GM12878 (cell line): ENCODE results near the gene RFPL1. TPM values are rescaled to one million over a fixed set of nuclear protein-coding genes. Genes with fewer than 3 reads are reported as not detected.

ENCODE experiments used
- BMI1 ChIP-seq: fragments of 450-650 bp; IDR thresholded peaks from 2 replicates; pipeline ENCODE4 v1.6.1; 2016; ENCODE audit warnings: mild to moderate bottlenecking, moderate library complexity, borderline replicate concordance
- CBX3 ChIP-seq: fragments of 200-600 bp; sonication (generic); IDR thresholded peaks from 2 replicates; pipeline ENCODE4 v1.6.1; 2016; ENCODE audit warnings: low read depth, borderline replicate concordance
- CEBPB ChIP-seq, 2 experiments: fragments of 150-350 bp in 1 of 2; IDR thresholded peaks; 2 replicates each; pipeline ENCODE4 v1.6.1; 2012 to 2014; ENCODE audit warnings: low read depth in 2 of 2, low read length in 2 of 2, borderline replicate concordance in 1 of 2, inconsistent platforms in 1 of 2
- CHD2 ChIP-seq: IDR thresholded peaks from 2 replicates; pipeline ENCODE4 v1.6.1; 2011; ENCODE audit warnings: low read depth, low read length, improper control_type of control experiment, borderline replicate concordance
- CHD4 ChIP-seq: fragments of 200-600 bp; sonication (generic); IDR thresholded peaks from 2 replicates; pipeline ENCODE4 v1.6.1; 2016; ENCODE audit warnings: mild to moderate bottlenecking
- DPF2 ChIP-seq: fragments of 450-650 bp; IDR thresholded peaks from 2 replicates; pipeline ENCODE4 v1.6.1; 2017; ENCODE audit warnings: mild to moderate bottlenecking
- EP300 ChIP-seq, 2 experiments: fragments of 150-350 bp in 1 of 2; IDR thresholded peaks; 2 replicates each; pipeline ENCODE4 v1.6.1; 2011 to 2012; ENCODE audit warnings: low read depth in 2 of 2, low read length in 2 of 2, borderline replicate concordance in 1 of 2, improper control_type of control experiment in 1 of 2, inconsistent platforms in 1 of 2; ENCODE audit not compliant: control insufficient read depth in 1 of 2
- FOXK2 ChIP-seq: fragments of 450-650 bp; IDR thresholded peaks from 2 replicates; pipeline ENCODE4 v1.6.1; 2017; ENCODE audit warnings: mild to moderate bottlenecking, moderate library complexity
- HCFC1 ChIP-seq: fragments of 150-350 bp; IDR thresholded peaks from 2 replicates; pipeline ENCODE4 v1.6.1; 2014; ENCODE audit warnings: low read length
- HDAC2 ChIP-seq: fragments of 200-600 bp; sonication (generic); IDR thresholded peaks from 2 replicates; pipeline ENCODE4 v1.6.1; 2017
- HDAC6 ChIP-seq: fragments of 200-600 bp; sonication (generic); IDR thresholded peaks from one replicate; pipeline ENCODE4 v1.8.0; 2017; ENCODE audit warnings: antibody characterized with exemption; ENCODE audit not compliant: unreplicated experiment
- IKZF1 ChIP-seq: fragments of 450-650 bp; conservative IDR thresholded peaks from 2 replicates; pipeline ENCODE4 v1.6.1; 2017; ENCODE audit warnings: antibody characterized with exemption, mild to moderate bottlenecking
- MEF2B ChIP-seq: fragments of 450-650 bp; IDR thresholded peaks from 2 replicates; pipeline ENCODE4 v1.6.1; 2018; ENCODE audit warnings: mild to moderate bottlenecking, moderate library complexity; ENCODE audit not compliant: partially characterized antibody, poor library complexity, severe bottlenecking
- MTA2 ChIP-seq: fragments of 450-650 bp; IDR thresholded peaks from 2 replicates; pipeline ENCODE4 v1.6.1; 2016; ENCODE audit warnings: low read depth, mild to moderate bottlenecking, moderate library complexity
- MYB ChIP-seq: fragments of 150-350 bp; IDR thresholded peaks from 2 replicates; pipeline ENCODE4 v1.6.1; 2014; ENCODE audit warnings: mild to moderate bottlenecking, low read depth, low read length, borderline replicate concordance
- MYC ChIP-seq: IDR thresholded peaks from 2 replicates; pipeline ENCODE4 v1.6.1; 2011; ENCODE audit warnings: mild to moderate bottlenecking, low read length, moderate library complexity, inconsistent platforms; ENCODE audit not compliant: insufficient read depth, insufficient replicate concordance, insufficient read length, severe bottlenecking
- PML ChIP-seq: IDR thresholded peaks from 2 replicates; pipeline ENCODE4 v1.6.1; 2012; ENCODE audit warnings: low read length, inconsistent platforms
- POLR2A ChIP-seq: IDR thresholded peaks from 2 replicates; pipeline ENCODE4 v1.6.1; 2011; ENCODE audit warnings: low read depth, mild to moderate bottlenecking, low read length
- POLR2AphosphoS5 ChIP-seq: IDR thresholded peaks from 2 replicates; pipeline ENCODE4 v1.6.1; 2011; ENCODE audit warnings: mild to moderate bottlenecking, low read length, inconsistent platforms
- SIX5 ChIP-seq: IDR thresholded peaks from 2 replicates; pipeline ENCODE4 v1.6.1; 2011; ENCODE audit warnings: mild to moderate bottlenecking, low read depth, low read length, moderate library complexity; ENCODE audit not compliant: severe bottlenecking
- SMARCA5 ChIP-seq: fragments of 450-650 bp; IDR thresholded peaks from 2 replicates; pipeline ENCODE4 v1.6.1; 2017; ENCODE audit warnings: mild to moderate bottlenecking
- SPI1 ChIP-seq: IDR thresholded peaks from 2 replicates; pipeline ENCODE4 v1.6.1; 2011; ENCODE audit warnings: low read depth, mild to moderate bottlenecking, low read length, moderate library complexity, borderline replicate concordance; ENCODE audit not compliant: insufficient read depth
- SREBF2 ChIP-seq: IDR thresholded peaks from 2 replicates; pipeline ENCODE4 v1.6.1; 2012; ENCODE audit warnings: mild to moderate bottlenecking, low read length
- STAT3 ChIP-seq: IDR thresholded peaks from 2 replicates; pipeline ENCODE4 v1.6.1; 2011; ENCODE audit warnings: low read depth, low read length, improper control_type of control experiment
- TARDBP ChIP-seq: IDR thresholded peaks from 2 replicates; pipeline ENCODE4 v1.6.1; 2016; ENCODE audit warnings: borderline replicate concordance
- TCF3 ChIP-seq: IDR thresholded peaks from 2 replicates; pipeline ENCODE4 v1.6.1; 2012; ENCODE audit warnings: low read depth, mild to moderate bottlenecking, low read length, borderline replicate concordance; ENCODE audit not compliant: insufficient read depth
- WRNIP1 ChIP-seq: IDR thresholded peaks from 2 replicates; pipeline ENCODE4 v1.6.1; 2011; ENCODE audit warnings: low read depth, low read length, improper control_type of control experiment, borderline replicate concordance
- ZNF217 ChIP-seq: fragments of 450-650 bp; IDR thresholded peaks from 2 replicates; pipeline ENCODE4 v1.6.1; 2017; ENCODE audit warnings: antibody characterized with exemption, mild to moderate bottlenecking
- ZSCAN29 ChIP-seq: fragments of 450-650 bp; IDR thresholded peaks from 2 replicates; pipeline ENCODE4 v1.6.1; 2017; ENCODE audit warnings: mild to moderate bottlenecking, moderate library complexity
- polyA plus RNA-seq, 11 experiments: library from polyadenylated mRNA; depleted of rRNA in 4 of 11; unstranded in 6 of 11; stranded (reverse) in 5 of 11; fragments of >200 nt; fragmentation: Nextera tagmentation in 4 of 11; fragmentation: Illumina TruSeq in 1 of 11; extraction: Ambion mirVana in 4 of 11; extraction: Trizol in 1 of 11; gene quantifications; 1 replicate in 1 of 11; 2 replicates in 10 of 11; pipeline versions ENCODE4 v1.2.1 to v1.2.3, GENCODE V29; 2011 to 2016; ENCODE audit warnings: inconsistent platforms in 2 of 11, missing spikeins in 2 of 11, low read depth in 1 of 11
- total RNA-seq, 4 experiments: library from RNA; depleted of rRNA in 3 of 4; stranded (reverse); fragments of >200 nt in 3 of 4; fragmentation: Illumina TruSeq in 1 of 4; extraction: Trizol in 1 of 4; gene quantifications; 2 replicates each; pipeline versions ENCODE4 v1.2.1 to v1.2.3, GENCODE V29; 2013 to 2021
- TF ChIP-seq, protein P1 (sequence below): IDR thresholded peaks from 2 replicates; pipeline ENCODE4 v1.6.1; 2012; ENCODE audit warnings: low read length, inconsistent platforms
- TF ChIP-seq, protein P2 (sequence below): fragments of 450-650 bp; IDR thresholded peaks from 2 replicates; pipeline ENCODE4 v1.6.1; 2017; ENCODE audit warnings: antibody characterized with exemption, mild to moderate bottlenecking, moderate library complexity

RFPL1 gene
- total and polyA plus RNA-seq, 10 of the 15 experiments (the other 5 are each of a cell fraction or from before 2014, with no cell fraction given) = 0.13 TPM; not detected in 9

- TF ChIP-seq SPI1 = no peak; the same call in 1 of the 2 replicates
- no peak for TF ChIP-seq HDAC2
- no peak for TF ChIP-seq CHD4
- TF ChIP-seq MEF2B = no peak
- TF ChIP-seq HDAC6 = no peak
- TF ChIP-seq ZNF217 = no peak
- no peak for TF ChIP-seq HCFC1
- no peak for TF ChIP-seq MTA2
- no peak for TF ChIP-seq CHD2
- TF ChIP-seq STAT3 = no peak
- TF ChIP-seq IKZF1 = no peak; the same call in 1 of the 2 replicates
- TF ChIP-seq CBX3 = no peak
- TF ChIP-seq TARDBP = no peak
- TF ChIP-seq SREBF2 = no peak
- TF ChIP-seq MYB = no peak
- TF ChIP-seq PML = no peak
- TF ChIP-seq SMARCA5 = peak; percentile 88
- TF ChIP-seq MYC = no peak
- no peak for TF ChIP-seq DPF2
- TF ChIP-seq, protein P1, sequence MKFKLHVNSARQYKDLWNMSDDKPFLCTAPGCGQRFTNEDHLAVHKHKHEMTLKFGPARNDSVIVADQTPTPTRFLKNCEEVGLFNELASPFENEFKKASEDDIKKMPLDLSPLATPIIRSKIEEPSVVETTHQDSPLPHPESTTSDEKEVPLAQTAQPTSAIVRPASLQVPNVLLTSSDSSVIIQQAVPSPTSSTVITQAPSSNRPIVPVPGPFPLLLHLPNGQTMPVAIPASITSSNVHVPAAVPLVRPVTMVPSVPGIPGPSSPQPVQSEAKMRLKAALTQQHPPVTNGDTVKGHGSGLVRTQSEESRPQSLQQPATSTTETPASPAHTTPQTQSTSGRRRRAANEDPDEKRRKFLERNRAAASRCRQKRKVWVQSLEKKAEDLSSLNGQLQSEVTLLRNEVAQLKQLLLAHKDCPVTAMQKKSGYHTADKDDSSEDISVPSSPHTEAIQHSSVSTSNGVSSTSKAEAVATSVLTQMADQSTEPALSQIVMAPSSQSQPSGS = no peak
- no peak for TF ChIP-seq POLR2AphosphoS5
- TF ChIP-seq BMI1 = no peak
- TF ChIP-seq POLR2A = no peak
- no peak for TF ChIP-seq ZSCAN29
- no peak for TF ChIP-seq WRNIP1
- TF ChIP-seq CEBPB (IDR thresholded peaks at IDR 0.05; ENCODE audit: borderline replicate concordance in 1 of 2, low read depth in 2 of 2, low read length in 2 of 2) = no peak
- no peak for TF ChIP-seq EP300 (IDR thresholded peaks at IDR 0.05; ENCODE audit: borderline replicate concordance in 1 of 2, control insufficient read depth in 1 of 2, low read depth in 2 of 2, low read length in 2 of 2)
- no peak for TF ChIP-seq FOXK2
- TF ChIP-seq TCF3 = no peak
- TF ChIP-seq, protein P2, sequence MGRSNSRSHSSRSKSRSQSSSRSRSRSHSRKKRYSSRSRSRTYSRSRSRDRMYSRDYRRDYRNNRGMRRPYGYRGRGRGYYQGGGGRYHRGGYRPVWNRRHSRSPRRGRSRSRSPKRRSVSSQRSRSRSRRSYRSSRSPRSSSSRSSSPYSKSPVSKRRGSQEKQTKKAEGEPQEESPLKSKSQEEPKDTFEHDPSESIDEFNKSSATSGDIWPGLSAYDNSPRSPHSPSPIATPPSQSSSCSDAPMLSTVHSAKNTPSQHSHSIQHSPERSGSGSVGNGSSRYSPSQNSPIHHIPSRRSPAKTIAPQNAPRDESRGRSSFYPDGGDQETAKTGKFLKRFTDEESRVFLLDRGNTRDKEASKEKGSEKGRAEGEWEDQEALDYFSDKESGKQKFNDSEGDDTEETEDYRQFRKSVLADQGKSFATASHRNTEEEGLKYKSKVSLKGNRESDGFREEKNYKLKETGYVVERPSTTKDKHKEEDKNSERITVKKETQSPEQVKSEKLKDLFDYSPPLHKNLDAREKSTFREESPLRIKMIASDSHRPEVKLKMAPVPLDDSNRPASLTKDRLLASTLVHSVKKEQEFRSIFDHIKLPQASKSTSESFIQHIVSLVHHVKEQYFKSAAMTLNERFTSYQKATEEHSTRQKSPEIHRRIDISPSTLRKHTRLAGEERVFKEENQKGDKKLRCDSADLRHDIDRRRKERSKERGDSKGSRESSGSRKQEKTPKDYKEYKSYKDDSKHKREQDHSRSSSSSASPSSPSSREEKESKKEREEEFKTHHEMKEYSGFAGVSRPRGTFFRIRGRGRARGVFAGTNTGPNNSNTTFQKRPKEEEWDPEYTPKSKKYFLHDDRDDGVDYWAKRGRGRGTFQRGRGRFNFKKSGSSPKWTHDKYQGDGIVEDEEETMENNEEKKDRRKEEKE = no peak
- TF ChIP-seq SIX5 = no peak
Measured at GRCh38 chr22:29394931-29395581, 43.3 kb upstream of the RFPL1 start (continued).
